Endothelial cell of umbilical vein (primary cell): ENCODE data around the gene CXADR. TPM values are rescaled to one million over a fixed set of nuclear protein-coding genes. Genes with fewer than 3 reads are reported as not detected.

ENCODE experiments used
- BruUV-seq: library from RNA; stranded (reverse); fragments of 400-500 nt; replicated peaks from 2 replicates; lab custom pipeline; 2021; lab: Mats Ljungman, UMichigan
- CTCF ChIA-PET: fragments of 300-600, 350-600 bp; sonication (Branson Sonifier 250); formaldehyde crosslinking; loops from one replicate; lab custom pipeline; 2021; ENCODE audit warnings: antibody characterized with exemption, inconsistent platforms; lab: Charles Lee
- POLR2A ChIA-PET: fragments of 300-600, 350-600 bp; sonication (Branson Sonifier 250); formaldehyde crosslinking; loops from one replicate; lab custom pipeline; 2021; ENCODE audit warnings: antibody characterized with exemption, inconsistent platforms; lab: Charles Lee
- DNase-seq: peaks from one replicate; pipeline ENCODE4 v3.0.0-alpha.2; 2011; ENCODE audit warnings: low read depth, low spot score
- FAIRE-seq: peaks from 2 replicates; lab custom pipeline; 2011; peaks lifted over from hg19 to GRCh38; lab: Jason Lieb, UNC
- H2AFZ ChIP-seq: 2 replicates; pipeline ENCODE4 v1.6.0; 2012; ENCODE audit warnings: low read depth, low read length, control low read depth, inconsistent platforms
- H3K27ac ChIP-seq: 2 replicates; pipeline ENCODE4 v1.5.1; 2011; ENCODE audit warnings: low read depth, mild to moderate bottlenecking, control low read depth, low read length, moderate library complexity; ENCODE audit not compliant: insufficient read depth
- H3K27me3 ChIP-seq, 2 experiments: 2 replicates each; pipeline versions ENCODE4 v1.6.0 to v1.6.1; 2011; ENCODE audit warnings: low read length in 2 of 2, mixed read lengths in 1 of 2; ENCODE audit not compliant: control insufficient read depth in 2 of 2, insufficient read depth in 2 of 2
- H3K36me3 ChIP-seq, 2 experiments: 2 replicates in 1 of 2; 3 replicates in 1 of 2; pipeline ENCODE4 v1.5.1; 2011; ENCODE audit warnings: low read length in 2 of 2, mild to moderate bottlenecking in 1 of 2, moderate library complexity in 1 of 2; ENCODE audit not compliant: control insufficient read depth in 2 of 2, insufficient read depth in 2 of 2; ENCODE audit errors: extremely low read depth in 1 of 2
- H3K4me1 ChIP-seq: 3 replicates; pipeline ENCODE4 v1.5.1; 2011; ENCODE audit warnings: mild to moderate bottlenecking, low read length; ENCODE audit not compliant: control insufficient read depth, insufficient read depth; ENCODE audit errors: extremely low read depth
- H3K4me2 ChIP-seq: 2 replicates; pipeline ENCODE4 v1.6.1; 2011; ENCODE audit warnings: low read length, control low read depth, mixed read lengths; ENCODE audit not compliant: insufficient read depth
- H3K4me3 ChIP-seq, 3 experiments: fragments of 200-600 bp in 1 of 3; sonication (generic), shearing (Covaris generic) in 1 of 3; replicated peaks in 1 of 3; 2 replicates each; pipeline ENCODE4 v1.5.1; 2011 to 2016; ENCODE audit warnings: control low read depth in 3 of 3, low read length in 3 of 3, mild to moderate bottlenecking in 2 of 3, inconsistent platforms in 1 of 3, low read depth in 1 of 3, moderate library complexity in 1 of 3; ENCODE audit not compliant: insufficient read depth in 1 of 3
- H3K79me2 ChIP-seq: 2 replicates; pipeline ENCODE4 v1.6.0; 2012; ENCODE audit warnings: low read length, inconsistent platforms; ENCODE audit not compliant: control insufficient read depth, insufficient read depth
- H3K9ac ChIP-seq: replicated peaks from 2 replicates; pipeline ENCODE3; 2011; ENCODE audit warnings: low read length, control low read depth; ENCODE audit not compliant: insufficient read depth; ENCODE audit errors: extremely low read depth
- H3K9me1 ChIP-seq: replicated peaks from 3 replicates; pipeline ENCODE4 v1.6.0; 2011; ENCODE audit warnings: mild to moderate bottlenecking, low read length; ENCODE audit not compliant: control insufficient read depth, insufficient read depth; ENCODE audit errors: extremely low read depth
- H3K9me3 ChIP-seq: replicated peaks from 2 replicates; pipeline ENCODE4 v1.5.1; 2012; ENCODE audit warnings: low read length, inconsistent platforms; ENCODE audit not compliant: control insufficient read depth, insufficient read depth
- H4K20me1 ChIP-seq: replicated peaks from 2 replicates; pipeline ENCODE3; 2011; ENCODE audit warnings: mild to moderate bottlenecking, low read length; ENCODE audit not compliant: control insufficient read depth, insufficient read depth; ENCODE audit errors: extremely low read depth
- CTCF ChIP-seq, 2 donors: IDR thresholded peaks; 1 replicate in 1 of 2; 2 replicates in 1 of 2; pipeline ENCODE4 v1.5.1; 2011; ENCODE audit warnings: low read length in 2 of 2, mild to moderate bottlenecking in 2 of 2, moderate library complexity in 2 of 2, control low read depth in 1 of 2, inconsistent platforms in 1 of 2, low read depth in 1 of 2; ENCODE audit not compliant: insufficient read depth in 1 of 2; ENCODE audit errors: extremely low read depth in 1 of 2
- EZH2 ChIP-seq: IDR thresholded peaks from 2 replicates; pipeline ENCODE4 v1.6.1; 2012; ENCODE audit warnings: borderline replicate concordance, low read depth, mild to moderate bottlenecking, moderate library complexity, low read length, inconsistent platforms; ENCODE audit not compliant: severe bottlenecking
- FOS ChIP-seq: IDR thresholded peaks from 2 replicates; pipeline ENCODE4 v1.6.1; 2011; ENCODE audit warnings: mild to moderate bottlenecking, low read length, moderate library complexity, borderline replicate concordance; ENCODE audit not compliant: insufficient read depth
- GATA2 ChIP-seq: IDR thresholded peaks from 2 replicates; pipeline ENCODE4 v1.7.0; 2011; ENCODE audit warnings: low read depth, mild to moderate bottlenecking, moderate library complexity, mixed read lengths, low read length; ENCODE audit not compliant: insufficient read length, insufficient read depth
- JUN ChIP-seq: IDR thresholded peaks from 2 replicates; pipeline ENCODE4 v1.6.1; 2011; ENCODE audit warnings: borderline replicate concordance, low read depth; ENCODE audit not compliant: insufficient read length, insufficient read depth
- MAX ChIP-seq: IDR thresholded peaks from 2 replicates; pipeline ENCODE4 v1.6.1; 2011; ENCODE audit not compliant: insufficient read depth, insufficient read length
- MYC ChIP-seq: IDR thresholded peaks from one replicate; pipeline ENCODE4 v1.6.1; 2011; ENCODE audit warnings: mild to moderate bottlenecking, low read depth, low read length
- POLR2A ChIP-seq: IDR thresholded peaks from 2 replicates; pipeline ENCODE4 v1.6.1; 2012; ENCODE audit warnings: low read depth, mild to moderate bottlenecking, control low read depth, low read length
- POLR2AphosphoS5 ChIP-seq: IDR thresholded peaks from 2 replicates; pipeline ENCODE4 v1.6.1; 2012; ENCODE audit warnings: low read depth, mild to moderate bottlenecking, control low read depth, low read length, moderate library complexity; ENCODE audit not compliant: insufficient read depth
- dilution Hi-C: fragments of 300-500 bp; cut with MboI; formaldehyde crosslinking; loops from one replicate; pipeline ENCODE4 v1.15.0; 2019; ENCODE audit warnings: low sequenced_read_pairs; ENCODE audit not compliant: extremely low pct_ligation_motif_present
- intact Hi-C: fragments of 100-400 bp; cut with micrococcal nuclease; formaldehyde crosslinking; loops from one replicate; pipeline ENCODE4 v1.10.0; 2022
- polyA plus RNA-seq, 4 experiments: library from polyadenylated mRNA; depleted of rRNA in 3 of 4; stranded (reverse) in 3 of 4; unstranded in 1 of 4; fragments of >200 nt; gene quantifications; 2 replicates each; pipeline versions ENCODE4 v1.2.1 to v1.2.3, GENCODE V29; 2011 to 2012; ENCODE audit warnings: missing spikeins in 1 of 4
- total RNA-seq: library from RNA; stranded (reverse); gene quantifications from 2 replicates; pipeline ENCODE4 v1.2.3, GENCODE V29; 2021

Gene CXADR
- total and polyA plus RNA-seq, 2 donors (not counting 3 experiments of a cell fraction or from before 2014, with no cell fraction given), result 3.2 to 12.2 TPM

GRCh38 chr21:17580319-17580718, 67.5 kb downstream of the CXADR start:
- Histone ChIP-seq H3K27ac (no peak overlapping the region), H2AFZ (no peak overlapping the region), H3K79me2 (no peaks in the 10 kb centered on the region), H3K4me1 (no peaks in the 10 kb centered on the region), H3K4me3 (no peak overlapping the region), H4K20me1 (no peaks in the 10 kb centered on the region), H3K27me3 (peaks cover 2 to 3% of the 10 kb centered on the region in 2 experiments), H3K36me3 (no peaks in the 10 kb centered on the region), H3K9me1 (no peaks in the 10 kb centered on the region), H3K4me2 (no peak overlapping the region), H3K9me3 (no peaks in the 10 kb centered on the region), H3K9ac (no peak overlapping the region)
- intact Hi-C loops, result loop anchor here (5.0 kb wide), 1 partner anchor 128 kb away; no protein-coding TSS in a partner anchor
- FAIRE-seq (no peak), DNase-seq (no peak)
- no TSS peak for BruUV-seq
- ChIA-PET POLR2A (no interaction called here), CTCF (interaction anchor here (7.9 kb wide), 1 partner anchor 191 kb away, joined by 441 read pairs; no protein-coding TSS in a partner anchor)
- TF ChIP-seq MAX, result no peak
- no peak for TF ChIP-seq POLR2A
- no peak for TF ChIP-seq MYC
- TF ChIP-seq CTCF (IDR thresholded peaks at IDR 0.05; ENCODE audit: extremely low read depth in 1 of 2, insufficient read depth in 1 of 2, low read depth in 1 of 2, low read length in 2 of 2), result no peak
- TF ChIP-seq EZH2, result no peak
- TF ChIP-seq FOS, result no peak
- TF ChIP-seq GATA2, result no peak
- no peak for TF ChIP-seq JUN
- TF ChIP-seq POLR2AphosphoS5, result no peak
- dilution Hi-C loops, result no loop called here
